ENCODE data around the gene DDAH2.

Gene DDAH2

GRCh38 chr6:31730631-31731086, 1.6 kb upstream of the DDAH2 start:
- DNase-seq: no peak

- no peak for DNase-seq
These were observed 1.0 kb upstream of the DDAH2 start for GRCh38 chr6:31729979-31730630.

DNA sequence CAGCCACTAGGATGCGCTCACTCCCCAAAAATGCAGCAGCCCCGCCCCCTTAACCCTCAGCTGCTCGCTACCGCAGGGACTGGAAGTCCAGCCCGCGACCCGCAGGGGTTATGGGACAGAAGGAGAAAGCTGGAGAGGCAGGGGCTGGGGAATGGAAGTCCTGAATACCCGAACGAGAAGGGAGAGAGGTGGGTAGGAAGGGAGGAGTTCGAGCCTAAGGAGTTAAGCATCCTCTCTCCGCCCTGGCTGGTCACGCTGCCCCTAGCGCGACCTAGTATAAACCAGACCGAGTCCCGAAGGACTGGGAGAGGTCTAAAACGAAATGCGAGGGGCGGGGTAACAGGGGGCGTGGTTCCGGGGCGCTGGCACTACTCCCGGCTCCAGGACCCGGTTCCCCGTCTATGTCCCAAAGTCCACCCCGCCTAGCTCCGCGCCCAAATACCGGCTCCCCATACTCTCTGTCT, 448 bp upstream of the DDAH2 start:
- no peak for DNase-seq

- DNase-seq: no peak
These were observed 1.1 kb downstream of the DDAH2 start for GRCh38 chr6:31727717-31728671.

DNA sequence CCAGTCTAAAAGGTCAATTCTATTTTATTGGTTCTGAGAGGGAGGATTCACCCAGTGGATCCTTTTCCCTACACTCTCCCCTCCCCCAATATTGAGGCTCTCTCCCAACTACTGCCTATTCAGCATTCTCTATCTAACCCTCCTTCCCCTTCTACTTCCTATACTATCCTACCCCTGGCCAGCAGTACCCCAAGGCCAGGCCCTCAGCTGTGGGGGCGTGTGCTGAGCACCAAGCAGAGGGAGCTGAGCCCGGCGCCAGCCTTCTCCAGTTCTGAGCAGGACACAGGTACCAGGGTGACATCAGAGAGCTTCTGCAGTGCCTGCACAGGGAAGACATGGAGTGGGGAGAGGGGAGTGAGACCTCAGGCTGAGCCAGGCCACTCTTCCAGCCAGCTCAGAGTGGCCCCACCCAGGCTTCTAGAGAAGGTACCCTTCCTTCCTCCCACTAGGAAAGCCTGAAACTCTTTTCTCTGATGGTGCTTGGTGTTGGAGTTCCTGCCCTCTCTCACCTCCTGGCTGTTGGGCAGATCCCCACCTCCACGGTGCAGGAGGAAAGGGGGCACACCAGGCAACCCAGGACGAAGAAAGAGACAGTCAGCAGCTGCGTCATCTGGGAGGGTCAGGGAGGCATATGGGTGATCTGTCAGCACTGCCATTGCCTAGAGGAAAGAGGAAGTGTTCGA, 1.9 kb downstream of the DDAH2 start:
- no peak for DNase-seq

DNA sequence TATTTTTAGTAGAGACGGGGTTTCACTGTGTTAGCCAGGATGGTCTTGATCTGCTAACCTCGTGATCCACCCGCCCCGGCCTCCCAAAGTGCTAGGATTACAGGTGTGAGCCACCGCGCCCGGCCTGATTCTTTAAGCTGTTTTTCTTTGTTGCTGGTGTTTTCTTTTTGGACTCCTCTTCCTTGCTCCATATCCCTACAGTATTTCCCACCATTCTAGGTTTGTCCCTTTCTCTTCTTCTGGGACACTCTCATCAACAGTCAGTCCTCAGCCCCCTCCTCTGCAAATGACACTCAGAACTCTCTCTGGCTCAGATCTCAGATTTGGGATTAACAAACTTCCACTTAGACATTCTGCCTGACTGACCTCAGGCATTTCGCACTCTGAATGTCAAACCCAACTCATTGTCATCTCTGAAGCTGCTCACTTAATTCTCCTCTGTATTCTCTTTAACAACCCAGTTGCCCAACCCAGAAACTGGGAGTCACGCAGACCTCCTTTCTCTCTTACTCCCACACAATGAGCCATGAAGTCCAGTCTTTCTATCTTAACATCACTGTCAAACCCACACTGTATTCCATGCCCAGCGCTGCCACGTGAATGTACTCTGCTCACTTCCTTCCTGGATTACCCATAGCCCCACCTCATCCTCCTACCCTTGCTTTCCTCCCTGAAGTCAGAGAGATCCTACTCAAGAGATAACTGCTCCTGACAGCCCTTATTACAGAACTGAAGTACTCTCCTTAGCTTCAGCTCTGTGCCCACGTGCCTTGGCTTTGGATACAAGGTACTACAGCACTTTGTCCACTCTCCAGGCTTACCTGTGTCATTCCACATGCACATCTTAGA, 3.4 kb downstream of the DDAH2 start:
- no peak for DNase-seq

DNA sequence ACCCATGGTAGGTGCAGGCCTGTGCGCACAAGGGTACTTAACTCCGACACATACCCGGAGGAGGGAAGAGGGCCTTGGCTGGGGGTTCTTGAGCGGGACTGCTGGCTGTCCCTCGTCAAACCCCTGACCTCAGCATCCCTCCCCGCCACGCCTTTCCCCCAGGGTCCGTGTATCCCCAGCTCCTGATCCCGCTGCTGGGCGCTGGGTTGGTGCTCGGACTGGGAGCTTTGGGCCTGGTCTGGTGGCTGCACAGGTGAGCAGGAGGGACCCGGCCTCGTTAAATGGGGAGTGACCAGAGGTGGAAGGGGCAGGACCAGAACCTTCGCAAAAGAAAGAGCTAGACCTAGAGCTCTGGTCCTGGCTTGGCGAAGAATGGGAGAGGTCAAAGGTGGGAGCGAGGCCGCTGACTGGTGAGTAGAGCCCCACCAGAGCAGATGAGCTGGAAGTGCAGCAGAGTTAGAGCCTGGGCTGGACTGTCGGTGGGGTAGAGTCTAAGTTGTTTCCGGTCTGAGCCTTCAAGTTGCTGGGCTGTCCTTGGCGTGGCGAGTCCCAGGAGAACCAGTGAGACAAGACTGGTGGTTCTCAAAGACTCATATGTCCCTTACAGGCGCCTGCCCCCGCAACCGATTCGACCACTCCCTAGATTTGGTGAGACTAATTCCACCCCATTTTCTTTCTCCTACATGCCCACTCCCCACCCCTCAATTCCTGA, 5.0 kb downstream of the DDAH2 start:
- DNase-seq: no peak

DNA sequence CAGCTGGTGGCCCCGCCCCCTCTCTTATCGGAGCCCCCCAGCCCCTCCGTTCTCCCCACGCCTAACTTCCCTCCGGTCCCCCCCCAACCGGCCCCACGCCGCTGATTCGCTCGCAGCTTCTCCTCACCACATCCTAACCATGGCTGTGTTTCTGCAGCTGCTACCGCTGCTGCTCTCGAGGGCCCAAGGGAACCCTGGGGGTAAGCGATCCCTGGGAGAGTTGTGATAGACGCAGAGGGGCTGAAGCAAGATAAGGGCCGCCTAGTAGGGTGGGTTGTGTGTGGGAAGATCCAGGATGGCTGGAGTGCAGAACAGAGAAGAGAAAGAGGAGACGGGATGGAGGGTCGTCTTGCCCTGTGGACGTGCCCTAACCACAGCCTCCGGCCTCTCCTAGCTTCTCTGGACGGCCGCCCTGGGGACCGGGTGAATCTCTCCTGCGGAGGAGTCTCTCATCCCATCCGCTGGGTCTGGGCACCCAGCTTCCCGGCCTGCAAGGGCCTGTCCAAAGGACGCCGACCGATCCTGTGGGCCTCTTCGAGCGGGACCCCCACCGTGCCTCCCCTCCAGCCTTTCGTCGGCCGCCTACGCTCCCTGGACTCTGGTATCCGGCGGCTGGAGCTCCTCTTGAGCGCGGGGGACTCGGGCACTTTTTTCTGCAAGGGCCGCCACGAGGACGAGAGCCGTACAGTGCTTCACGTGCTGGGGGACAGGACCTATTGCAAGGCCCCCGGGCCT, 5.7 kb downstream of the DDAH2 start, which contains the start of gene MPIG6B:
Gene MPIG6B (plus strand): TSS at position 129 of the 735 bp plus-strand sequence. CDS start 11 bp downstream, at position 140.
- DNase-seq: no peak

GRCh38 chr6:31722173-31722572, 6.9 kb downstream of the DDAH2 start:
- DNase-seq: no peak

DNA sequence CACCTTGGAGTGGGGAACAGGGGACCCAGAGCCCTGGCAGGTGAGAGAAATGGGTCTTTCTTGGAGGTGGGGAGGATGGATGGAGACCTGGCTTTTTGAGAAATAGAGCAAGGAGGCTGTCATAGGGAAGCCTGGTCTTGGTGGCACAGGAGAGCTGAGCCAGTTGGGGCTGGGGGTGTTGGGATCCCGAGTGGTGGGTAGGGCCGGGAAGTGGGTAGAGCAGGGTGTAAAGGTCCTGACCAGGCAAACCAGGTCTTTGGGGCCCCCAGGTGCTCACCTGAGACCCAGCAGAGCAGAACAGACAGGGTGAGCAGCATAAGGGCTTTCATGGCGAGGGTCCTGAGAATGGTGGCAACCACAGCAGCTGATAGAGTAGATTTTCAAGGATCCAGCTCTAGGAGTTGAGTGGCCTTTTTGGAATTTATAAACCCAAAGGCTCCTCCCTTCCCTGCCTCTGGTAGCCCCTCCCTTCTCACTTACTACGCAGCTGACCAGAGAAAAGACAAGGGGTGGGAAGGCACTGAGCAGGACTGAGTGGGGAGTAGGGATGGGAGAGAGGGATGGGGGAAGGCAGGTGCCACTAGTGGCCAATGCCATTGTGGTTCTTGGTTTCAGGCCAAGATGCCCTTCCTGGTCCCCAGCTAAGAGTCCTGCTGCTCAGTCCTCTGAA, 7.6 kb downstream of the DDAH2 start, which contains the start of gene LY6G6C:
Gene LY6G6C (minus strand): TSS at position 396 of the 670 bp plus-strand sequence. CDS start 67 bp downstream, at position 329.
- no peak for DNase-seq

DNA sequence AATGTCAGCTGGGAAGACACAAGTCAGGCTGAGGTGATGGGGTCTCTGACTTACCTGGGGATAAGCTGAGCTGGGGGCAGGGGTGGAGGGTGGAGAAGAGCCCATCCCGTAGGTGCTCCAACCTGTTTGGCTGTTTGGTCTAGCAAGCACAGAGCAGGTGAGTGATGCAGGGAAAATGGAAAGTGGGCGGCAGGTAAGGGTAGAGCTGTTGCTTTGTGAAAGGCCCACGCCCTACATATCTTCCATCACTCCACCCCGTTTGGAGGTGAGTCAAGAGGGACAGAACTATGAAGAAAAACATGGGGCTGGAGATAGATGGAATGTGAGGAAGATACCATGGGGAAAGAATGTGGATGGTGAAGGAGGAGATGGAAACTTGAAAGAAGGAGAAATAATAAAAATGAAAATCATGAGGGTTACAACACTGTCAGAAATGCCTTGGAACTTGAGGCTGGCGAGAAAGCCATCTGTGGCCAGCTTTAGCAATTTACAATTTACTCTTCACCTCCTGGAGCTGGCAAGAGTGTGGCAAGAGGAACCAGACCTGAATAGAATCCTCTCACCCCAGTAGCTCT, 8.8 kb downstream of the DDAH2 start:
- no peak for DNase-seq

- no peak for DNase-seq
These were observed 10.1 kb downstream of the DDAH2 start for GRCh38 chr6:31719001-31719400.

DNA sequence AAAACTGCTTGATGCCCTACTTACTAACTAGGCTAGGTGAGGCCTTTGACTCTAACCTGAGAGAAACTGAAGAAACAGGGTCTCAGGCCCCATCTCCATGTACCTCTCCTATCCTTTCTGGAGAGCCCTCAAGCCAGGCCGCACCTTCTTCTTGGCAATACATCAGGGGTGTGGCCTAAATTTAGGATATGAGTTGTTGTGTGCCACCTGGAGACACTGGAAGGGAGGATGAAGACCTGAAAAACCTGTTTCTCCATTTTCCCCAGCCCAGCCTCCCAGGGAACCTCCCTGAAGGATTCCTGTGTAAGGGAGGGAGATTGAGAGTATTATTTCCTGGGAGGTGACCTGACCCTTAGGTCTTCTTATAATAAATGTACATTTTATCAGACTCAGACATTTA, 10.8 kb downstream of the DDAH2 start:
- no peak for DNase-seq

- no peak for DNase-seq
These were observed 11.4 kb downstream of the DDAH2 start for GRCh38 chr6:31717499-31718222.

GRCh38 chr6:31715022-31715958, 13.8 kb downstream of the DDAH2 start, which contains the start of gene LY6G6D:
LY6G6D (plus strand) TSS chr6:31715348; CDS start chr6:31715356, 8 bp downstream.
- no peak for DNase-seq

DNA sequence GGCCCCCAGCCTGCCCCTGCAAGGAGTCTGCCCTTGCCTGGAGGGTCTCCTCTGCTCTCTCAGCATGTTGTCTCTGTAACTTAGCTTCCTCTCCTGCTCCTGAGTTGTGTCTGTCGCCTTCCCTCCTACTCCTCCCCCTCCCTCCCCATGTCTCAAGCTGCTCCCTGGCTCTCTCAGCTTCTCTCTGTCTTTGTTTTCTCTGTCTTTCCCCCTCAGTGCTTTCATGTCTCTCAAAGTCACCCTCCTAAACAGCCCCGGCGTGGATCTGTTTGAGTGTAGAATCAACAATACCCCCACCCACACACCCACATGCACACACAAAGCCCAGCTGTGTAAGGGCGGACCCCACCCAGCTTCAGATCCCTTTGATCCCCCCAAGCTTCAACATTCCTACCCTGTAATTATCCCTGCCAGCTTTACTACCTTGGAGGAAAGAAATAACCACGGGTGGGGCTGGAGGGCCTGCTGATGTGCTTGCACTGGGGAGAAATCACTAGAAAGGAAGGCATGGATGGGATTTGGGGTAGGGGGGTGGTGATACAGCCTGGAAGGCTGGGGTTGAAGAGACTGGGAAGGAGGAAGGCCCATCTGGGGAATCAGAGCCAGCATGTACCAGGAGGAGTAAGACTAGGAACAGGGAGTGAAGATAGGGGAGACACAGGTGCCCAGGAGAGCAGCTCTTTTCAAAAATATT, 15.0 kb downstream of the DDAH2 start:
- no peak for DNase-seq

DNA sequence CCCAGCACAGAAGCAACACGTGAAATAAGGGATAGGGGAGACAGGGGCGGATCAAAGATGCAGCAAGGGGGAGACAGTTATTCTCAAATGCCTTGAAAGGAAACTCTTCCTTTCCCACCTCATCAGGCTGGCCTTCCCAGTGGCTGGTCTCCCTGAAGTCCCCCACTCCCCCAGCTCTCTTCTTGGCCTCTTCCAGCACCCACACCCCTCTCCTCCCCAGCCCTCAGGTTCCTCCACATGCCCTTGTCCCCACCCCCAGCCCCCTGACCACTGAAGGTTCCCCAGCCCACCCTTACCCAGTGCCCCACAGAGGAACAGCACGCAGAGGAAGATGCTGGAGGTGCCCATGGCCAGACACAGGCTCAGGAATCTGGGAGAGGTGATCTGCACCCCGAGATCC, 15.6 kb downstream of the DDAH2 start:
- DNase-seq: no peak

Measured in cerebellar nuclear complex (tissue), 1 donor.